GM23248 (cell line): ENCODE results near the gene RGMA. TPM values are rescaled to one million over a fixed set of nuclear protein-coding genes. Genes with fewer than 3 reads are reported as not detected.
A peak's percentile ranks its signal among the peaks of the same experiment; 100 is the strongest.

Experiments used
- DNase-seq: peaks from one replicate; pipeline ENCODE4 v3.0.0-alpha.2; 2015
- H2AFZ ChIP-seq: fragments of 200-600 bp; sonication (generic); 2 replicates; pipeline ENCODE4 v1.6.1; 2016; ENCODE audit warnings: antibody characterized with exemption
- H3F3A ChIP-seq: fragments of 200-600 bp; sonication (generic); 2 replicates; pipeline ENCODE4 v1.6.1; 2016; ENCODE audit warnings: mild to moderate bottlenecking, antibody characterized with exemption, mixed run types; ENCODE audit not compliant: insufficient read depth
- H3K27ac ChIP-seq: fragments of 200-600 bp; sonication (generic); 2 replicates; pipeline ENCODE4 v1.5.1; 2016; ENCODE audit warnings: mild to moderate bottlenecking
- H3K27me3 ChIP-seq: fragments of 200-600 bp; sonication (generic); replicated peaks from 2 replicates; pipeline ENCODE4 v1.6.1; 2016; ENCODE audit warnings: mild to moderate bottlenecking; ENCODE audit not compliant: insufficient read depth
- H3K36me3 ChIP-seq: fragments of 200-600 bp; sonication (generic); 2 replicates; pipeline ENCODE4 v1.6.1; 2016; ENCODE audit warnings: low read depth, mild to moderate bottlenecking
- H3K4me1 ChIP-seq: fragments of 200-600 bp; sonication (generic); 2 replicates; pipeline ENCODE4 v1.6.1; 2016; ENCODE audit warnings: mild to moderate bottlenecking; ENCODE audit not compliant: insufficient read depth
- H3K4me2 ChIP-seq: fragments of 200-600 bp; sonication (generic); one replicate; pipeline ENCODE4 v1.6.1; 2016; ENCODE audit warnings: mild to moderate bottlenecking; ENCODE audit not compliant: unreplicated experiment
- H3K4me3 ChIP-seq: fragments of 200-600 bp; sonication (generic); 2 replicates; pipeline ENCODE4 v1.5.1; 2016; ENCODE audit warnings: mild to moderate bottlenecking
- H3K79me2 ChIP-seq: fragments of 200-600 bp; sonication (generic); 2 replicates; pipeline ENCODE4 v1.6.1; 2016; ENCODE audit warnings: mild to moderate bottlenecking; ENCODE audit not compliant: insufficient read depth
- H3K9ac ChIP-seq: fragments of 200-600 bp; sonication (generic); 2 replicates; pipeline ENCODE4 v1.6.1; 2016; ENCODE audit warnings: mild to moderate bottlenecking
- H3K9me2 ChIP-seq: fragments of 200-600 bp; sonication (generic); 2 replicates; pipeline ENCODE4 v1.6.1; 2016; ENCODE audit warnings: mixed run types, mild to moderate bottlenecking, moderate library complexity; ENCODE audit not compliant: insufficient read depth
- H3K9me3 ChIP-seq: fragments of 200-600 bp; sonication (generic); one replicate; pipeline ENCODE4 v1.6.1; 2017; ENCODE audit warnings: low read depth
- H4K20me1 ChIP-seq: fragments of 200-600 bp; sonication (generic); 2 replicates; pipeline ENCODE4 v1.6.0; 2016; ENCODE audit not compliant: insufficient read depth
- EZH2 ChIP-seq: fragments of 200-600 bp; sonication (generic); IDR thresholded peaks from 2 replicates; pipeline ENCODE4 v1.6.1; 2018; ENCODE audit warnings: antibody characterized with exemption, mild to moderate bottlenecking; ENCODE audit not compliant: insufficient read depth, poor library complexity, severe bottlenecking
- EZH2phosphoT487 ChIP-seq: fragments of 200-600 bp; sonication (generic); IDR thresholded peaks from 2 replicates; pipeline ENCODE4 v1.6.1; 2018; ENCODE audit warnings: antibody characterized with exemption, moderate library complexity, mild to moderate bottlenecking, low read depth; ENCODE audit not compliant: insufficient read depth
- WGBS, 2 experiments: methylation state at CpG; one replicate each; pipeline ENCODE4 v1.1.6; 2015 to 2017; ENCODE audit warnings: low lambda C conversion rate in 2 of 2, low coverage in 1 of 2; ENCODE audit errors: missing lambda C conversion rate in 2 of 2; 5-methylcytosine and 5-hydroxymethylcytosine counted together
- in situ Hi-C: fragments of 300-500 bp; cut with MboI; formaldehyde crosslinking; loops from 2 replicates; pipeline ENCODE4 v1.15.0; 2020
- polyA plus RNA-seq: library from polyadenylated mRNA; unstranded; fragments of >200 nt; fragmentation: Nextera tagmentation; extraction: Ambion mirVana; gene quantifications from 2 replicates; pipeline ENCODE4 v1.2.1, GENCODE V29; 2016
- total RNA-seq: library from RNA; depleted of rRNA; stranded (reverse); fragments of >200 nt; shearing (Covaris generic); gene quantifications from 2 replicates; pipeline ENCODE4 v1.2.3, GENCODE V29; 2014

The RGMA gene
- total and polyA plus RNA-seq, 2 experiments from 2014 or later: 0.76 to 0.84 TPM

GRCh38 chr15:93037820-93038705 lies 50.9 kb downstream of the RGMA start:
- H3K36me3 ChIP-seq: no peaks in the 10 kb centered on the region
- H3K9me2 ChIP-seq: no peaks in the 10 kb centered on the region
- H3K4me2 ChIP-seq: no peak overlapping the region
- in situ Hi-C loops: loop anchor here (10.0 to 25.0 kb wide), 2 partner anchors 949 to 1067 kb away; no protein-coding TSS in a partner anchor
- no peaks in the 10 kb centered on the region for H3K9me3 ChIP-seq
- H3K27me3 ChIP-seq: no peaks in the 10 kb centered on the region
- H4K20me1 ChIP-seq: no peaks in the 10 kb centered on the region
- no peaks in the 10 kb centered on the region for H3K4me1 ChIP-seq
- peak overlapping the region; percentile 46; the same call in 1 of the 2 replicates for H2AFZ ChIP-seq
- DNase-seq: no peak
- no peaks in the 10 kb centered on the region for H3K79me2 ChIP-seq
- no peak overlapping the region for H3K4me3 ChIP-seq
- WGBS, 2 experiments: 36 to 45% methylated on average over 16 to 20 of the region's 20 CpGs
- H3F3A ChIP-seq: no peaks in the 10 kb centered on the region
- no peak overlapping the region for H3K27ac ChIP-seq
- no peak overlapping the region for H3K9ac ChIP-seq
- no peak for TF ChIP-seq EZH2phosphoT487
- TF ChIP-seq EZH2: no peak

GRCh38 chr15:93036951-93037819 lies 51.8 kb downstream of the RGMA start:
- Histone ChIP-seq H3K27ac (no peak overlapping the region), H3F3A (no peaks in the 10 kb centered on the region), H3K9me2 (no peaks in the 10 kb centered on the region), H4K20me1 (no peaks in the 10 kb centered on the region), H3K9me3 (no peaks in the 10 kb centered on the region), H3K79me2 (no peaks in the 10 kb centered on the region), H3K4me2 (no peak overlapping the region), H3K9ac (no peak overlapping the region), H3K27me3 (no peaks in the 10 kb centered on the region), H3K4me3 (no peak overlapping the region), H3K4me1 (no peaks in the 10 kb centered on the region), H3K36me3 (no peaks in the 10 kb centered on the region), H2AFZ (peak overlapping the region; percentile 46; the same call in 1 of the 2 replicates)
- in situ Hi-C loops: loop anchor here (10.0 to 25.0 kb wide), 2 partner anchors 950 to 1068 kb away; no protein-coding TSS in a partner anchor
- peak; percentile 55 for DNase-seq
- WGBS, 2 experiments: 48% methylated on average over 28 to 29 of the region's 29 CpGs
- no peak for TF ChIP-seq EZH2
- no peak for TF ChIP-seq EZH2phosphoT487

GRCh38 chr15:93035953-93036810 lies 52.8 kb downstream of the RGMA start:
- Histone ChIP-seq H3F3A (no peaks in the 10 kb centered on the region), H3K4me2 (no peak overlapping the region), H3K4me1 (no peaks in the 10 kb centered on the region), H3K27ac (no peak overlapping the region), H3K79me2 (no peaks in the 10 kb centered on the region), H3K36me3 (no peaks in the 10 kb centered on the region), H3K9me2 (no peaks in the 10 kb centered on the region), H3K9me3 (no peaks in the 10 kb centered on the region), H3K27me3 (no peaks in the 10 kb centered on the region), H3K4me3 (no peak overlapping the region), H2AFZ (no peak overlapping the region), H4K20me1 (no peaks in the 10 kb centered on the region), H3K9ac (no peak overlapping the region)
- peak; percentile 35 for DNase-seq
- in situ Hi-C loops: loop anchor here (10.0 to 25.0 kb wide), 2 partner anchors 951 to 1069 kb away; no protein-coding TSS in a partner anchor
- WGBS, 2 experiments: 80 to 83% methylated on average over 32 of the region's 32 CpGs
- no peak for TF ChIP-seq EZH2phosphoT487
- TF ChIP-seq EZH2: no peak
